SU-DHL-6 (cell line): ENCODE results near the gene ZNF100.
"Not testable (repeated sequence)": the region's sequence is repeated elsewhere in the genome, so short reads cannot be mapped to it uniquely, and the experiment has no call there.

Source experiments
- CTCF ChIP-seq: fragments of 200-600 bp; sonication (generic); IDR thresholded peaks from one replicate; pipeline ENCODE4 v1.5.1; 2017; ENCODE audit warnings: antibody characterized with exemption, mild to moderate bottlenecking, low read length, moderate library complexity; ENCODE audit not compliant: insufficient read depth, poor library complexity, severe bottlenecking
- EZH2phosphoT487 ChIP-seq: fragments of 200-600 bp; sonication (generic), shearing (Covaris generic); conservative IDR thresholded peaks from 2 replicates; pipeline ENCODE4 v1.6.1; 2018; ENCODE audit warnings: mild to moderate bottlenecking, antibody characterized with exemption, low read length, moderate library complexity, mixed read lengths

GRCh38 chr19:21707878-21708277 lies 59.5 kb downstream of the ZNF100 start:
- TF ChIP-seq CTCF, EZH2phosphoT487: not testable (repeated sequence)
